Measurements from ENCODE around the gene PACS1. TPM values are rescaled to one million over a fixed set of nuclear protein-coding genes. Genes with fewer than 3 reads are reported as not detected.

The PACS1 gene
- total RNA-seq, 1 experiment from 2014 or later, result 8.9 TPM

GRCh38 chr11:66288671-66289547 is 218.8 kb downstream of the PACS1 start, which contains the start of gene YIF1A:
TSS of gene YIF1A (minus strand) at chr11:66289143. CDS start at chr11:66288985, 158 bp downstream.
- DNase-seq (ENCODE audit: low spot score), result peak; percentile 100

- DNase-seq (ENCODE audit: low spot score), result no peak
These were observed 219.7 kb downstream of the PACS1 start for GRCh38 chr11:66289548-66290329.

- no peak for DNase-seq (ENCODE audit: low spot score)
These were observed 220.2 kb downstream of the PACS1 start for GRCh38 chr11:66290330-66290621.

- no peak for DNase-seq (ENCODE audit: low spot score)
These were observed 221.2 kb downstream of the PACS1 start for GRCh38 chr11:66291303-66291705.

GRCh38 chr11:66291706-66292542 is 221.9 kb downstream of the PACS1 start, which contains the start of gene TMEM151A:
TSS of gene TMEM151A (plus strand) at chr11:66291894. CDS start at chr11:66292014, 120 bp downstream.
- DNase-seq (ENCODE audit: low spot score), result no peak

- DNase-seq (ENCODE audit: low spot score), result no peak
These were observed 222.7 kb downstream of the PACS1 start for GRCh38 chr11:66292543-66293332.

GRCh38 chr11:66293352-66293751 is 223.3 kb downstream of the PACS1 start:
- no peak for DNase-seq (ENCODE audit: low spot score)

- no peak for DNase-seq (ENCODE audit: low spot score)
These were observed 223.9 kb downstream of the PACS1 start for GRCh38 chr11:66293777-66294625.

Other genes starting within 250 kb of the PACS1 start
- gene SNX32, start 236.3 kb upstream of the PACS1 start, total RNA-seq (2014; rRNA removed; shearing (Covaris generic)), result not detected in 2 replicates
- 1,250 and 1,621 TPM in 2 replicates for gene CFL1, start 212.1 kb upstream of the PACS1 start, total RNA-seq (2014; rRNA removed; shearing (Covaris generic))
- gene MUS81, start 209.8 kb upstream of the PACS1 start, total RNA-seq (2014; rRNA removed; shearing (Covaris generic)), result 13.6 and 20.0 TPM in 2 replicates
- 0.33 and 3.9 TPM in 2 replicates for gene EFEMP2, start 197.5 kb upstream of the PACS1 start, total RNA-seq (2014; rRNA removed; shearing (Covaris generic))
- not detected in 2 replicates for gene CTSW, start 190.4 kb upstream of the PACS1 start, total RNA-seq (2014; rRNA removed; shearing (Covaris generic))
- gene FIBP, start 181.8 kb upstream of the PACS1 start, total RNA-seq (2014; rRNA removed; shearing (Covaris generic)), result 175 and 231 TPM in 2 replicates
- 35.8 and 44.2 TPM in 2 replicates for gene CCDC85B, start 179.6 kb upstream of the PACS1 start, total RNA-seq (2014; rRNA removed; shearing (Covaris generic))
- 12.9 and 18.0 TPM in 2 replicates for gene FOSL1, start 169.9 kb upstream of the PACS1 start, total RNA-seq (2014; rRNA removed; shearing (Covaris generic))
- 13.4 and 14.3 TPM in 2 replicates for gene C11orf68, start 151.2 kb upstream of the PACS1 start, total RNA-seq (2014; rRNA removed; shearing (Covaris generic))
- 181 and 235 TPM in 2 replicates for gene DRAP1, start 150.8 kb upstream of the PACS1 start, total RNA-seq (2014; rRNA removed; shearing (Covaris generic))
- not detected in 2 replicates for gene TSGA10IP, start 124.8 kb upstream of the PACS1 start, total RNA-seq (2014; rRNA removed; shearing (Covaris generic))
- 43.3 and 43.4 TPM in 2 replicates for gene SART1, start 108.5 kb upstream of the PACS1 start, total RNA-seq (2014; rRNA removed; shearing (Covaris generic))
- gene EIF1AD, start 68.1 kb upstream of the PACS1 start, total RNA-seq (2014; rRNA removed; shearing (Covaris generic)), result 20.7 and 32.4 TPM in 2 replicates
- 31.5 and 85.2 TPM in 2 replicates for gene BANF1, start 67.8 kb upstream of the PACS1 start, total RNA-seq (2014; rRNA removed; shearing (Covaris generic))
- not detected in 2 replicates for gene CST6, start 58.3 kb upstream of the PACS1 start, total RNA-seq (2014; rRNA removed; shearing (Covaris generic))
- 2.6 and 4.6 TPM in 2 replicates for gene CATSPER1, start 43.8 kb upstream of the PACS1 start, total RNA-seq (2014; rRNA removed; shearing (Covaris generic))
- gene GAL3ST3, start 21.1 kb upstream of the PACS1 start, total RNA-seq (2014; rRNA removed; shearing (Covaris generic)), result not detected in 2 replicates
- gene SF3B2, start 17.9 kb upstream of the PACS1 start, total RNA-seq (2014; rRNA removed; shearing (Covaris generic)), result 135 and 140 TPM in 2 replicates
- gene KLC2, start 187.4 kb downstream of the PACS1 start, total RNA-seq (2014; rRNA removed; shearing (Covaris generic)), result 9.0 and 15.1 TPM in 2 replicates
- gene RAB1B, start 198.4 kb downstream of the PACS1 start, total RNA-seq (2014; rRNA removed; shearing (Covaris generic)), result 98.6 and 111 TPM in 2 replicates
- gene CNIH2, start 207.9 kb downstream of the PACS1 start, total RNA-seq (2014; rRNA removed; shearing (Covaris generic)), result 8.4 and 10.8 TPM in 2 replicates
- 114 and 120 TPM in 2 replicates for gene YIF1A, start 218.9 kb downstream of the PACS1 start, total RNA-seq (2014; rRNA removed; shearing (Covaris generic))
- gene TMEM151A, start 221.6 kb downstream of the PACS1 start, total RNA-seq (2014; rRNA removed; shearing (Covaris generic)), result 0.08 and 0.10 TPM in 2 replicates
- not detected in 2 replicates for gene CD248, start 246.8 kb downstream of the PACS1 start, total RNA-seq (2014; rRNA removed; shearing (Covaris generic))